SK-N-MC (cell line): ENCODE results near the gene ZSCAN18.

Experiments used
- EZH2 ChIP-seq: fragments of 200-600 bp; sonication (generic); IDR thresholded peaks from one replicate; pipeline ENCODE4 v1.6.1; 2017; ENCODE audit warnings: antibody characterized with exemption
- FOXP2 ChIP-seq: optimal IDR thresholded peaks from 2 replicates; pipeline ENCODE3; 2011; ENCODE audit warnings: mild to moderate bottlenecking, moderate library complexity; ENCODE audit not compliant: insufficient read depth; ENCODE audit errors: extremely low read length, control extremely low read depth
- POLR2AphosphoS5 ChIP-seq: IDR thresholded peaks from 2 replicates; pipeline ENCODE4 v1.6.1; 2012; ENCODE audit warnings: mild to moderate bottlenecking, low read depth, low read length, borderline replicate concordance

DNA sequence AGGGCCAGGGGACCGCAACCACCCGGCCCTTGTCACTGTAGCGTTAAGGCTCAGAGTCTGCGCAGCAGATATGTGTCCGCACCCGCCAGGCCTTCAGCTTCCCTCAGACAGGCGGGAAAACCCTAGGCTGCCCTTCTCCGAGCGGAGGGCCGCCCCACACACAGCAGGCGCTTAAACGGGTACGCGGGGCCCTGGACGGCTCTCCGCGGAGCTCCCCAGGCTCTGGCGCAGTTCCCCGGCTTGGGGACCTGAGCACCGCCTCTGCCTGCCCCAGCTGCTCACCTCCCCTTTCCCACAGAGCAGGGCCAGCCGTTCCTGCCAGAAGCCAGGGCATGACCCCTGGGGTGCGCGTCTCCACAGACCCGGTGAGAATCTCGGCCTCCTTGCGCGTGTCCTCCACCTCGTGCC lies 38.4 kb downstream of the ZSCAN18 start:
- TF ChIP-seq POLR2AphosphoS5, result no peak
- TF ChIP-seq EZH2, result no peak
- no peak for TF ChIP-seq FOXP2
